GM18867 (cell line): ENCODE results near the gene AFMID.
A peak's percentile ranks its signal among the peaks of the same experiment; 100 is the strongest.

Experiments
- ATAC-seq: cut with Tn5 transposase; IDR thresholded peaks from one replicate; pipeline ENCODE4 v1.9.1; 2021; ENCODE audit warnings: mild to moderate bottlenecking, moderate library complexity; ENCODE audit not compliant: unreplicated experiment

The AFMID gene

DNA sequence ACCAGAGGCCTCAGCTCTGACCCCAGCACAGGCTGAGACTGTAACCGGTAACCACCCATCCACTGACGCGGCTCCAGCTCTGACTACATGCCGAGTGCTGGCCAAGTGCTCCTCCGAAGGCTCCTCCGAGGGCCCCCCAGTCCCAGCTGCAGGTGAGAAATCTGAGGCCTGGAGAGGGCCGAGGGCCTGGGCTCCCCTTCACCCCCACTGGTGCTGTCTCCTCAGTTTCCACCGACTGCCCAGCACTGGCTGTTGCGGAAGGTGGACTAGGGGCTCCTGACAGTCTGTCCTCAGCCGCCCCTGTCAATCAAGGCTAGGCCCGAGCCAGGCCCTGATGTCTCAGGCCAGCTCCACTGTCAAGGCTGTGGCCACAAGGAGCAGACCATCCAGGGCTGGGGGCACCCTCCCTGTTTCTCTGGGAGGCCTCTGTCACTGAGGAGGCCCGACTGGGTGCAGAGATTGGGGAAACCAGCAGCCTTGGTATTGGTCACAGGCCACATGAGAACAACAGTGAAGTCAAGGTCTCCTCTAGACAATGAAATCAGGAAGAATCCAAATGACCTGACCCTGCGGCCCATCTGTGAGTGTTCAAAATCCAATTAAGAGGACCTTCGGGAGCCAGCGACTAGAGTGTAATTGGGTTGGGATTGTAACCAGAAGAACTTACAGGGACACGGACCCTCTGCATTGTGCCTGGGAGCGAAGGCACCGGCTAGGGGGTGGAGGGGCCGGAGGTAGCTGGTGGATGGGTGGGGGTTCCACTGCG, 49.4 kb downstream of the AFMID start:
- no peak for ATAC-seq

DNA sequence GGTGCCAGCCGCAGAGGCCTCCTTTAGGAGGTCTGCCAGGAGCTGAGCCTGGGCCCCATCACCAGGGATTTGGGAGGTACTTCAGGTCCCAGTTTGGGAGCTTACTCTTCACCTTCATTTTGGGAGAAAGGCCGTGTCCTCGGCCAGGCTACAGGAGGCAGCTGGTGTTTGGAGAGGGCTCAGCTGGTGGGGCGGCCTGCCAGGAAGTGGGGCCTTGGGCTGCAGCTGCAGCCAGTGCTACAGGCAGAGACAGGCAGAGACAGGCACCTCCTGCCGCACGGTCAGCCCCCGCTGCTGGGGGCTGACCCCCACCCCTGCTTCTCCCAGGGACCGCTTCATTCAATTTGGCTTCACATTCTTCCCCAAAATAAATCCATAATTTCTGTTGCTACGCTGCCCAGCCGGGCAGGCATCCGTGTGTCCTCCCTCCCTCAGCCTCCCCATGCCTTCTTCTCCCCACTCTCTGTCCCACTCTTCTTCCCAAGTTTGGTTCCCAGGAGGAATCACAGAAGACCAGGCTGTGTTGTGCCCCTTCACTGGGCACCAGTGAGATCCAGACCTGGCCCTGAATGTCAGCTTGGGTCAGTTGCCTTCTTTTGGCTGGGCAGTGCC, 50.3 kb downstream of the AFMID start:
- ATAC-seq, result no peak

DNA sequence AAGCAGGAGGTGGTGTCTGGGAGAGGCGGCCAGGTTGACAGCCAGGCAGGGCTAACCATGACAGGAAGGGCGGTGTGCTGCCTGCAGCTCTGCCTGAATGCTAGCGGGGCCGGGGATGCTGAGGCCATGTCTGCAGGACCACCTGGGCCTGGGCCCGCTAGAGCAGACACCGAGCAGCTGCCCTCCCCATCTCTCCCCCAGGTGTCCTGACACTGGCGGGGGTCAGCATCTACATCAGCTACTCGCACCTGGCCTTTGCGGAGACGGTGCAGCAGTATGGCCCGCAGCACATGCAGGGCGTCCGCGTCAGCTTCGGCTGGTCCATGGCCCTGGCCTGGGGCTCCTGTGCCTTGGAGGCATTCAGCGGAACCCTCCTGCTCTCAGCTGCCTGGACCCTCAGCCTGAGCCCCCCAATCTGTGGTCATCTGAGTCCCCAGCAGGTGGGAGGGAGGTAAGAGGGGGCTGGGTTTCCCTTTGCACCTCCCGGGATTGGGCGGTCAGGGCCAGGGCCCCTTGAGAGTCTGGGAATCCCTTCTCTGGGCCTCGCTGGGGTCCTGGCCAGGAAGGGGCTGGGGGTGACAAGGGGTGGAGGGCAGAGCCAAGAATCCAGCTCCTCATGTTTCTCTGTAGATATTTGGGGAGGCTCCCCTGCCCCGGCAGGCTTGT, 51.8 kb downstream of the AFMID start:
- no peak for ATAC-seq

DNA sequence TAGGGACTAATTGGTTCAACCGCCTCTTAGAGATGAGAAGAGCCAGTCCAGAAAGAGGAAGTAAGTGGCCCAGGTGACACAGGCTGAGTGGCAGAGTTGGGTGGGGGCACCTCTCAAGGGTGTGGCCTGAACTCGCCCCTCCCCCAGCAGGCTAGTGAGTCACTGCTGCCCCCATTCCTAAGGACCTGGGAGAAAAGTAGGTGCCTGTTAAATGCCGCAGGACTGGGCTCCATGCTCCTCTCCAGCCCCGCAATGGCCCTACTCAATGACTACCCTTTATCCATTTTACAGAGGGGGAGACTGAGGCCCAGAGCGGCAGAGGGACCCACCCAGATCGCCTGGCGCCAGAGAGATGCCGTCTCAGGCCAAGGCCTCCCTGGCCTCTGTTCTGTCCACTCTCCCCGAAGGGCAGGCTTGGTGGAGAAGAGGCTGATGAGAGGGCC, 52.3 kb downstream of the AFMID start:
- ATAC-seq, result no peak

DNA sequence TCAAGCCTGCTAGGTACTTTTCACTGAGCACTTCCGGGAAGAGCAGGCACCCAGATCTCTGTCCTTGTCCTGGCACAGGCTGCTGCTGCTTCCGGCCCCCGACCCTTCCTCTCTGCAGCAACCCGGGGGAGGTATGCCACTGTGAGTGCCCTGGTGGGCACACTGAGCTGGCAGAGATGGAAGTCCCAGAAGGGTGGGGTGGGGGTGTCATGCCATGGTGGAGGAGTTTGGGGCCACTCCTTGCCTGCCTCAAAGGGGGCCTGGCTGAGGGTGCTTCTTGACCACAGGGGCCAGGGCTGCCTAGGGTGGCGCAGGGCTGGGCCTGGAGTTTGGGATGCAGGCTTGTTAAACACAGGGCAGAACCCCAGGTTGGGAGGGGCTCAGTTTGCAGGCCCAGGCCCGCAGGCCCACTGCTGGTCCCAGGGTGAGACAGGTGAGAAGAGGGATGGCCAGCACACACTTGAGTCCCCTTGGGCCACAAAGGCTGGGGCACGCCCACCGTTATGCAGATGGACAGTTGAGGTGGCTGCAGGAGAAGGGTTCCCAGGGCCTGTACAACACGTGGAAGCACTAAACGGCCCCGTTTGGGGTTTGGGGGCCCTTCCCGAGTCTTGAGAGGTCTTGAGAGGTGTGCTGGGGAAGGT, 53.0 kb downstream of the AFMID start:
- no peak for ATAC-seq

DNA sequence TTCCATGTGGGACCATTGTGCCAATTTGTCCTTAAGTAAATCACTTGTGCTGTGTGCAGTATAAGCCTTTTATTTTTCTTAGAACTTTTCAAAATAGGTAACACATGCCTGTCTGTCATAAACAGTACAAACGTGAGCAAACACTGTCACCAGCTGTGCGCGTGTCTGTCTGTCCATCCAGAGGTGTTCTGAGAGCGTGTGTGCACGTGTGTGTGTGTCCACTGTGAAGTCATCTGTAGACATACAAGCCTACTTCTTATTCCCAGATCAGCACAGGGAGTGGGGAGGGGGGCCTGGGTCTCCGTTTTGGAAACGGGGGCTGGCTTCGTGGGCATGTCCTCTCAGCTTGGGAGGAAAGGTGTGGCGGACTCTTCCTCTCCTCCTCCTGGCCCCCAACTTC, 53.7 kb downstream of the AFMID start:
- no peak for ATAC-seq

DNA sequence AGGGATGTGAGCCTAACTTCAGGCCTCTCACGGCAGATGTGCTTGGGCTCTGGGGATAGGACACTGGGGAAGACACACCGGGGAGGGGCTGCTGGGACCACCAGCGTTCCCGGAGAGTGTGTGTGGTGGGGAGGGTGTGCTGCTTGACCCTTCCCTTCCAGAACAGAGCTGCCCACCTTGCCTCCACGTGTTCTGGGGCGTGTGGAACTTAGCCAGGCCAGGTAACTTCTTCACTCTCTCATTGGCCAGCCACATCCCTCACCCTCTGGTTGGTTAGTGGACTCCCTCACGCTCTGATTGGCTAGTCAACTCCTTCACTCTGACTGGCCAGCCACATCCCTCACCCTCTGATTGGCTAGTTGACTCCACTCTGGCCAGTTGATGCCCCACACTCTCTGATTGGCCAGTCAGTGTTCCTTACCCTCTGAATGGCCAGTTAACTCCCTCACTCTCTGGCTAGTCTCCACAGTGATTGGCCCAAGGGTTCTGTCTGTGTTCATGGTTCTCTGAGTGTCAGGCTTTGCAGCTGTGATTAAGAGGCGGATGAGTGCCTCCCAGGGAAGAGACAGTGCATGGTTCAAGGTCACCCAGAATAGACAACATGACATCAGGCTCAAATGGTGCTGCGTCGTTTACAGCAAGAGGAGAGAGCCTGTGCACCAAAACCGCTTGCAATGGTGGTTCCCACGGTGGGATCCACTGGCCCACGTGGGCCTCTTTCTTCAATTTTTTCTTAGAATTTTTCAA, 54.3 kb downstream of the AFMID start:
- ATAC-seq, result no peak

DNA sequence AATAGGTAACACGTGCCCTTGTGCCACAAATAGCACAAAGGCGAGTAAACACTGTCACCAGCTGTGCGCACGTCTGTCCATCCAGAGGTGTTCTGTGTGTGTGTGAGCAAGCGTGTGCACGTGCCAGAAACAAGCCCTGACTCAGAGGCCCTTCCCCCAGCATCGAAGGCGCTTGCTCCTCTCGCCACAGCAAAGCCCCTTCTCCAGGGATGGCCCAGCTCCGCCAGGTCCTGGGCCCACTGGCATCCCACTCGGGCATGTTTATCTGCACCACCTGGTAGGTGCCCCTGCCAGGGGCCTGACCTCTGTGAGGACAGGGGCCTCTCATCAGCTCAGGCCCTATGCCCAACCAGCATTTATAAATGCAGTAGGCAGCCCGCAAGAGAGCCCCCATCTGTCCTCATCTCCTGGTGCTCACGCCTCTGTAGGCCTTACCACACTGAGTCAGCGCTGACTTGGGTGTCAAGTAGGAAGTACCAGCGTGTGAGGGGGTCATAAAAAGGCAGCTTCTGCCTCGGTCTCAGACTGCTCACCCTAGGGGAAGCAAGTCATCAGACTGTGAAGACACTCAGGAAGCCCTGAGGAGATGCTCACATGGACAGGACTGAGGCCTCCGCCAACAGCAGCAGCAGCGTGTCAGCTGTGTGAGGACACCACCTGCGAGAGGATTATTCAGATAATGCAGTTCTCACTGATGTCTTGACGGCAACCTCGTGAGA, 55.0 kb downstream of the AFMID start:
- no peak for ATAC-seq

DNA sequence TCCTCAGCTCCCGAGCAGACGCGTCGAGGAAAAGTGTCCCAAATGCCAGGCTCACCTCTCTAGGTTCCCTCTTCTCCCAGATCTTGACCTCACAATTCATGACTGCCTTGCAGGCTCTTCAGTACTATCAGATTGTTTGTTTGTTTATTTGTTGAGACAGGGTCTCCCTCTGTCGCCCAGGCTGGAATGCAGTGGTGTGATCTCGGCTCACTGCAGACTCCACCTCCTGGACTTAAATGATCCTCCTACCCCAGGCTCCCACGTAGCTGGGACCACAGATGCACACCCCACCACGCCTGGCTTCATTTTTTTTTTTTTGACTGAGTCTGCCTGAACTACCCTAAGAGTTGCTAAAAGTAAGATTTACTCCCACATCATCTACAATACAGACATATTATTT, 60.1 kb downstream of the AFMID start:
- ATAC-seq, result no peak

DNA sequence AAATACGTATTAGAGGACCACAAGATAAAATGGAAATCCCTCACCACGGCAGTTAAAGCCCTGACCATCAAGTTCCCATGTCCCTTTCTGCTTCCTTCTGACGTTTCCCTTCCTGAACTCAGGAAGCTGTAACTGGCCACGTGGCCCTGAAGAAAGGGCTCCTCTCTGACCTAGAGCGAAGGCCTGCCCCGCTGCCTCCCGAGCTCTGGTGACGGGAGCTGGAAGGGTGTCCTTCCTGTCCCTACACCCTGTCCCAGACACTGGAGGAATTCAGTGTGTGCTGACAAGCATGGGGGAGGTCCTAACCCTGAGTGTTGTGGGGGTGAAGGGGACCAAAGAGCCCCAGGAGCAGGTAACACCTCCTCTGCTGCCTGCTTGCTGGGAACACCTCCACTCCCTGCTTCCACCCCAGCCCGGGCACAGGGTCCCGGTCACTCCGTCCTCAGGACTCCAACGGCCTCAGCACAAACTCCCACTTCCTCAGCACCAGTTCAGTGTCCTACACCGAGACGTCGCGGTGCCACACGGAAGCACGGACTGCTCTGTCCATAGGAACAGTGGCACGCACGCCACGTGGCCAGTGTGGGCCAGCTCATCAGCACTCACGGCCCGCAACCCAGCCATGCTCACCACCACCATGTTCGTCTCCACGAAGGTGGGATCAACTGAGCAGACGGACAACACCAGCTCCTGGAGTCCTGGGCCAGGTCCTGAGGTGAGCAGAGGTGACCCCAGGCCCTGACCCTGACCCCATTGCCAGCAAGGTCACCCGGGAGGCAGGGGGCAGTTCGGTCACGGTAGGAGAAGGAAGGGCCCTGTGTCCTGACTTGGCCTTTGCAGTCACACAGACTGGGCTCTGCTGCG, 61.1 kb downstream of the AFMID start:
- no peak for ATAC-seq

DNA sequence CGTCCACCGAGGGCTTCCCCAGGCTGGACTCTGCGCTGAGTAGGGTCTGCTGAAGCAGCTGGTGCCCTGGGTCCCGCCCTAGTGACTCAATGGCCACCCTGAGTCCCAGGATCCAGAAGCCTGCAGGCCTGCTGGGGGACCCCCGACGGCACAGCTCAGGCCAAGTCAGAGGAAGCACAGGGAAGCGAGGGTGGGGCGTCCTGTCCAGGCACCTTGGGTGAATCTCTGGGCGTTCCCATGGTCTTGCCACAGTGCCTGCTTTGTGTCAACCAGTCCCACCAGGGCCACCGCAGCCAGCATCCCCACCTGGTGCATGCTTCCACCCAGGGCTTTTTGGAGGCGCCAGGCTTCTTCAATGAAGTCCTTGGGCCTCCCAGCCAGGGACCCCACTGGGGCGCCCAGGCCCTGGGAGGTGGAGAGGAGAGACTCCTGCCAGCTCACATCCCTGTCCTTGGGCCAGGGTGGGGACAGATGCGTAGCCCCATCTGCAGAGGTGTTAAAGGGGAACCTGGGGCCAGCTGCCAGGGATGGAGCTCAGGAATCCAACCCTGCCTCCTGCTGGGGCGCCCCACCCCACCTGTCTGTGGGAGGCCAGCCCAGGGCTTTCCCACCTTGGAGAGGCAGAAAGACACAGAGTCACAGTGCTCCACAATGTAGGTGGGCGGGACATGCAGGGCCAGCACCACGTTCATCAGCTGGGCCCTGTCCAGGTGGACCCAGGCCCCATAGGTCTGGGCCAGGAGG, 62.1 kb downstream of the AFMID start:
- ATAC-seq, result no peak

DNA sequence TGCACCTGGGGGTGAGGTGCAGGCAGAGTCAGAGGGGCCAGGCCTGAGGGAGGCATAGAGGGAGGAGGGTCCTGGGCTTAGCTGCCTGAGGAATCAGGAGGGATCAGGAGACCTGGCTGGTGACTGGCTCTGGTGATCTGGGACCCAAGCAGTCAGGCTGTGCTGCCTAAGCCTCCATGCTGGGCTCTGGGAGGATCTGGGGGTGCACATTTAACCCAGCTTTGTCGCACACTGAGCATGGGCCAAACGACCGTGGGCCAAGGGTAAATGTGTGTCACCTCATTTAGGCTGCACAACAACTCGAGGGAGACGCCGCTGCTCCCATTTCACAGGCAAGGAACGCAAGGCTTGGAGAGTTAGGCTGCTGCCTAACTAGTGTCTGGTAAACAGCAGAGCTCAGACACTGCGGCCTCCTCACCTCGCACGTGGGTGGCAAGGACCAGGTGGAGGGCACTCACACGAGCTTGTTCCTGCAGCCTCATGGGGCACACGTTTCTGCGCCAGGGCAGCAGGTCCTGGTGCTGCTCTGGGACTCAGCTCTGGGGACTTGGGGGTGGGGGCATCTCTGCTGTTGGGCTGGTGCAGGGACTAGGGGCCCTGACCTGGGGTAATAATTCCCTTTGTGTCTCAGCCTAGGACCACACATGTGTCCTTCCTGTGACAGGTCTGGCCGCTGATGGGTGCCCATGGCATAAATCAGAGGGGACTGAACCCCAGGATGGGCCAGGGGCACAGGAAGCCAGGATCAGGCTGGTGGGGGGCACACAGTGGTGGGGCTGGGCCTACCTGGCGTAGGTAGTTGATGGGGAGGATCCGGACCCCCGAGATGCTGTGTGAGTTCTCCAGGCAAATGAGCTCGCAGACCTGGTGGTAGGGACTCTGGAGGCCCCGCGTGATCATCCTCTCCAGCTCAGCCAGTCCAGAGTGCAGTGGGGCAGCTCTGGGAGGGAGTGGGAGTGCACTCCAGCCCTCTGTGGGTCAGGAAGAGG, 63.0 kb downstream of the AFMID start:
- ATAC-seq, result no peak

DNA sequence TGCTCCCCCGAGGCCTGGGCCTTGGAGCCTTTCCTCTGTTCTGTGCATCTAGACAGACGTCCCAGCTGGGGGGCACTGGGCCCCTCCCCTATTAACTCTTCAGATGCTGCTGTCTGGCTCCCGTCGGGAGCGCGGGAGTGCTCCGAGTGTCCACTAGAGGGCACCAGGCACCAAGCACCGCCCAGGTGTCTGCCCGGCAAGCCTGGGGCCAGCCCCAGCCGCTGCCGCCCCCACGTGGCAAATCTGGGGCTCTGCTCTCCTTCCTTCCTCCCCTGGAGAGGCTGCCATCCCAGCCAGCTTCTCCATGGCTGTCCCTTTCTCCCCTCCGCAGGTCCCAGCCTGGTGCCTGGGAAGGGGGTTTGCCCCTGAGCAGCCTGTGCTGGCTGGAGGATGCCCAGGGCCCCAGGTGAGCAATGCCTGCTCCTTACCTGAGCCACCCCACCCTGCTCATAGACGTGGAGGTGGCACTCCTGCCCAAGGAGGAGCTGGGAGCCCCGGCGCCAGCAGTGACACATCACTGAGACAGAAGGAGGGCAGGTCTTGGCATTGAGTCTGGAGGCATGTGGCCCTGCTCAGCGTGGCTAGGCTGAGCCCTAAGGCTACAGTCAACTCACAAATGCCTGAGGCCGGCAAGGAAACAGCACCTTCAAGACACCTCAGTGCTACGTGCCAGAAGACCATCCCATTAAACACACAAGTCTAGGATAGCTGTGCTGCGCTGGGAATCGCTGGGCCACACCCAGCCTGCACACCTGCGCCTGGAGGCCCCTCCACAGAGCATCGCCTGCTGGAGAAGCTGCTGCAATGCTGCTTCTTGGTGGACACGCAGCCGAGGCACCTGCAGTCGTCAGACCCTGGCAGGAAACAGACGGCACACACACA, 64.0 kb downstream of the AFMID start:
- peak; percentile 62 for ATAC-seq

DNA sequence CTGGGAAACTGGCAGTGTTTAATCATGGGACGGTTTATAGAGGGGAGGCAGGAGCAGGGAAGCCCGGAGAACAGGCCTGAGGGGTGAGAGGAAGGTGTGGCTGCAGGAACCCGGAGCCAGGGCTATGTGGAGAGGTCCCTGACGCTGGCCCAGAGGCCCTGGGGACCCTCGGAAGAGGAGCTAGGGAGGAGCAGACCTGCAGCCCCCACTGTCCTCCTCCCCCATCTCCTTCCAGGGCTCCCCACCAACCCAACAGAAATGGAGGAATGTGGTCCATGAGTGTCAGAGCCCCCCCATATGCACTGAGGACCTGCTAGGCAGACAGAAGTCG, 64.6 kb downstream of the AFMID start:
- no peak for ATAC-seq

DNA sequence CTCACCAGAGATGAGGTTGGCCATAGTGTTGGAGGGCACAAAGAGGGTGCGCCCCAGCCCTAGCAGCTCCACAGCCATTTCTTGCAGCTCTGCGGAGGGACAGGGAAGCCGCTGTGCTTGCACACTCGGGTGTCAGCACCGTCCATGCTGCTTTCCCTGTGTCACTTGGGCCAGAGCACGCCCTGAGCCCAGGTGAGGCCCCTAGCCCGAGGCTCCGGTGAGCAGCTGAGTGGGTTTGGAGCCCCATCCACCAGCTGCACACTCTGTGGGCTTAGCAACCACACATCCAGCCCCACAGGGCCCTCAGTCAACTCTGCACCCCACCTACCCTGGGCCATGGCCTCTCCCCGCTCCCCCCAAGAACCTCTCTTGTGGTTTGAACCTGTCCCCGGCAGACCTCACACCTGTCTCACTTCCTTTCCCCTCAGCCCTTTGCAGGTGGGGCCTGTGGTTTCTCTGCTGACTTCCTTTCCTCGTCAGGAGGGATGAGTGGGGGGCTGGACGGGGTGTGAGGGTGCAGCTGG, 65.0 kb downstream of the AFMID start:
- no peak for ATAC-seq
